SK-N-SH (cell line): Measurements from ENCODE around the gene ARL2BP. TPM values are rescaled to one million over a fixed set of nuclear protein-coding genes. Genes with fewer than 3 reads are reported as not detected.

ENCODE experiments used
- CTCF ChIA-PET: fragments of 300-600, 350-600 bp; formaldehyde crosslinking; extraction: SDS; loops from one replicate; lab custom pipeline; 2021; lab: Yijun Ruan, JAX
- POLR2A ChIA-PET: fragments of 350-600 bp; sonication (Branson Sonifier 250); formaldehyde crosslinking; extraction: SDS; loops from one replicate; lab custom pipeline; 2020; ENCODE audit warnings: antibody characterized with exemption, inconsistent platforms; lab: Yijun Ruan, JAX
- DNase-seq: peaks from one replicate; pipeline ENCODE4 v3.0.0; 2012
- H2AFZ ChIP-seq: fragments of 200-600 bp; sonication (generic); 2 replicates; pipeline ENCODE4 v1.8.1; 2016; ENCODE audit warnings: antibody characterized with exemption, mild to moderate bottlenecking, low read depth
- H3F3A ChIP-seq: fragments of 200-600 bp; sonication (generic); replicated peaks from 2 replicates; pipeline ENCODE3; 2016; ENCODE audit warnings: antibody characterized with exemption, mild to moderate bottlenecking; ENCODE audit not compliant: insufficient read depth
- H3K27ac ChIP-seq, 2 experiments: fragments of 200-500 bp in 1 of 2; fragments of 200-600 bp in 1 of 2; sonication (Bioruptor generic) in 1 of 2; sonication (generic), shearing (Covaris generic) in 1 of 2; 2 replicates each; pipeline versions ENCODE4 v1.5.1 to v1.6.1; 2014 to 2016; ENCODE audit warnings: low read depth in 2 of 2, inconsistent platforms in 1 of 2, low read length in 1 of 2, mild to moderate bottlenecking in 1 of 2, mixed read lengths in 1 of 2
- H3K27me3 ChIP-seq: fragments of 200-600 bp; sonication (generic), shearing (Covaris generic); 2 replicates; pipeline ENCODE4 v1.6.1; 2016; ENCODE audit warnings: mixed run types; ENCODE audit not compliant: insufficient read depth
- H3K36me3 ChIP-seq, 2 experiments: fragments of 200-500 bp in 1 of 2; fragments of 200-600 bp in 1 of 2; sonication (Bioruptor generic) in 1 of 2; sonication (generic) in 1 of 2; replicated peaks in 1 of 2; 2 replicates each; pipeline versions ENCODE3 to v1.5.1; 2014 to 2016; ENCODE audit warnings: low read length in 1 of 2, mild to moderate bottlenecking in 1 of 2; ENCODE audit not compliant: insufficient read depth in 2 of 2, control insufficient read depth in 1 of 2
- H3K4me1 ChIP-seq, 2 experiments: fragments of 200-500 bp in 1 of 2; fragments of 200-600 bp in 1 of 2; sonication (Bioruptor generic) in 1 of 2; sonication (generic), shearing (Covaris generic) in 1 of 2; 2 replicates each; pipeline versions ENCODE4 v1.5.1 to v1.6.1; 2014 to 2016; ENCODE audit warnings: low read depth in 1 of 2, low read length in 1 of 2, mixed run types in 1 of 2; ENCODE audit not compliant: insufficient read depth in 2 of 2, control insufficient read depth in 1 of 2
- H3K4me2 ChIP-seq: fragments of 200-600 bp; sonication (generic), shearing (Covaris generic); 2 replicates; pipeline ENCODE4 v1.6.1; 2017; ENCODE audit warnings: mixed run types
- H3K4me3 ChIP-seq, 2 experiments: fragments of 200-500 bp in 1 of 2; fragments of 200-600 bp in 1 of 2; sonication (Bioruptor generic) in 1 of 2; sonication (generic), shearing (Covaris generic) in 1 of 2; 2 replicates each; pipeline versions ENCODE4 v1.5.1 to v1.8.1; 2014 to 2016; ENCODE audit warnings: low read depth in 2 of 2, inconsistent platforms in 1 of 2, low read length in 1 of 2, mild to moderate bottlenecking in 1 of 2, mixed read lengths in 1 of 2, moderate library complexity in 1 of 2
- H3K79me2 ChIP-seq: fragments of 200-600 bp; sonication (generic); 2 replicates; pipeline ENCODE4 v1.8.1; 2017; ENCODE audit warnings: mild to moderate bottlenecking; ENCODE audit not compliant: insufficient read depth
- H3K9ac ChIP-seq: fragments of 200-600 bp; sonication (generic); 2 replicates; pipeline ENCODE4 v1.6.1; 2017; ENCODE audit warnings: mixed run types
- H3K9me2 ChIP-seq: fragments of 200-600 bp; sonication (generic); 2 replicates; pipeline ENCODE4 v1.6.1; 2017; ENCODE audit warnings: mixed run types
- H3K9me3 ChIP-seq: fragments of 200-600 bp; sonication (generic); 2 replicates; pipeline ENCODE4 v1.6.1; 2017; ENCODE audit warnings: mixed run types, mild to moderate bottlenecking, moderate library complexity
- H4K20me1 ChIP-seq: fragments of 200-600 bp; sonication (generic); 2 replicates; pipeline ENCODE4 v1.6.1; 2017; ENCODE audit warnings: mild to moderate bottlenecking, mixed run types; ENCODE audit not compliant: insufficient read depth
- CHD2 ChIP-seq: fragments of 150-350 bp; IDR thresholded peaks from 2 replicates; pipeline ENCODE4 v1.6.1; 2018; ENCODE audit warnings: low read length; ENCODE audit not compliant: partially characterized antibody
- ELF1 ChIP-seq: IDR thresholded peaks from 2 replicates; pipeline ENCODE4 v1.4.0; 2012
- EP300 ChIP-seq, 2 experiments: IDR thresholded peaks; 2 replicates each; pipeline versions ENCODE4 v1.4.0 to v1.6.1; 2012; ENCODE audit warnings: borderline replicate concordance in 1 of 2, low read depth in 1 of 2, low read length in 1 of 2
- FOSL2 ChIP-seq: IDR thresholded peaks from 2 replicates; pipeline ENCODE4 v1.4.0; 2012; ENCODE audit warnings: low read depth, mild to moderate bottlenecking, moderate library complexity, borderline replicate concordance
- FOXM1 ChIP-seq: IDR thresholded peaks from 2 replicates; pipeline ENCODE4 v1.4.0; 2012; ENCODE audit warnings: low read depth, mild to moderate bottlenecking
- GATA2 ChIP-seq: sonication (generic); formaldehyde crosslinking; IDR thresholded peaks from 2 replicates; pipeline ENCODE4 v1.5.0; 2020; ENCODE audit warnings: mild to moderate bottlenecking, missing genetic modification reagents
- JUND ChIP-seq: IDR thresholded peaks from 2 replicates; pipeline ENCODE4 v1.4.0; 2012
- RCOR1 ChIP-seq: fragments of 150-350 bp; IDR thresholded peaks from 2 replicates; pipeline ENCODE4 v1.6.1; 2017; ENCODE audit warnings: antibody characterized with exemption, low read length
- SIN3A ChIP-seq: IDR thresholded peaks from 2 replicates; pipeline ENCODE4 v1.6.1; 2012; ENCODE audit warnings: low read depth, mild to moderate bottlenecking, low read length, moderate library complexity, borderline replicate concordance
- SMC3 ChIP-seq: IDR thresholded peaks from 2 replicates; pipeline ENCODE4 v1.6.1; 2012; ENCODE audit warnings: low read depth, low read length, improper control_type of control experiment
- YY1 ChIP-seq: IDR thresholded peaks from 2 replicates; pipeline ENCODE4 v1.4.0; 2012; ENCODE audit warnings: low read depth, mild to moderate bottlenecking
- WGBS: methylation state at CpG from one replicate; pipeline ENCODE4 v1.1.6; 2017; ENCODE audit warnings: low lambda C conversion rate; 5-methylcytosine and 5-hydroxymethylcytosine counted together
- polyA plus RNA-seq, 3 experiments: library from polyadenylated mRNA; depleted of rRNA; stranded (reverse); fragments of >200 nt; gene quantifications; 2 replicates each; pipeline ENCODE4 v1.2.3, GENCODE V29; 2012
- TF ChIP-seq, protein P1 (sequence below): fragments of 150-350 bp; IDR thresholded peaks from 2 replicates; pipeline ENCODE4 v1.6.1; 2016; ENCODE audit warnings: mild to moderate bottlenecking, low read depth, low read length
- TF ChIP-seq, protein P2 (sequence below): IDR thresholded peaks from 2 replicates; pipeline ENCODE4 v1.6.1; 2012; ENCODE audit warnings: mild to moderate bottlenecking, low read depth, low read length, moderate library complexity
- TF ChIP-seq, protein P3 (sequence below): IDR thresholded peaks from 2 replicates; pipeline ENCODE4 v1.4.0; 2012; ENCODE audit warnings: low read depth
- TF ChIP-seq, protein P4 (sequence below): IDR thresholded peaks from 2 replicates; pipeline ENCODE4 v1.4.0; 2012; ENCODE audit warnings: low read depth, borderline replicate concordance
- TF ChIP-seq, protein P5 (sequence below): fragments of 200-600 bp; sonication (generic); IDR thresholded peaks from 2 replicates; pipeline ENCODE4 v1.6.1; 2017; ENCODE audit warnings: antibody characterized with exemption, mild to moderate bottlenecking, moderate library complexity

Gene ARL2BP
- polyA plus RNA-seq, 1 of the 3 experiments (the other 2 are of a cell fraction) = 61.8 TPM

DNA sequence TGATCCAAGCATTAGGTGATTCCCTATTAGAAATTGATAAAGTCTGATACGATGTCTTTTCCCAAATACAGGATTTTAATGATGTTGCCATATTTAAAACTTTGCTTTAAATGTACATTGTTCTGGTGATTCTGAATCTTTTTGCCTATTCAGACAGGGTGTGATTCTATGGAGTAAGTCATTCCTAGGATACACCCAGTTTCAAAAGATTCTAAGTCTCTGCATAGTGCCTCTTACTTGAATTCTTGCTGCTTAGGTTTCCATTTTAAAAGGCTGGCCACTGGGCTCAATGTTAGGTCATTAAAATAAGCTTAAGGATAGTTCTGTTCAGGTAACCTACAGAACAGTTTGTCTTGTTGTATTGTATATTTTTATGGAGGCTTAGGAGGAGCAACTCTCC is 22.0 kb upstream of the ARL2BP start:
- 100% methylated on average over 1 of the region's 1 CpG for WGBS
- CTCF ChIA-PET = interaction anchor here (1.4 kb wide), 1 partner anchor 10 kb away, joined by 6 read pairs; no protein-coding TSS in a partner anchor
- H3K36me3 ChIP-seq = peaks cover 57 to 78% of the 10 kb centered on the region in 2 experiments

DNA sequence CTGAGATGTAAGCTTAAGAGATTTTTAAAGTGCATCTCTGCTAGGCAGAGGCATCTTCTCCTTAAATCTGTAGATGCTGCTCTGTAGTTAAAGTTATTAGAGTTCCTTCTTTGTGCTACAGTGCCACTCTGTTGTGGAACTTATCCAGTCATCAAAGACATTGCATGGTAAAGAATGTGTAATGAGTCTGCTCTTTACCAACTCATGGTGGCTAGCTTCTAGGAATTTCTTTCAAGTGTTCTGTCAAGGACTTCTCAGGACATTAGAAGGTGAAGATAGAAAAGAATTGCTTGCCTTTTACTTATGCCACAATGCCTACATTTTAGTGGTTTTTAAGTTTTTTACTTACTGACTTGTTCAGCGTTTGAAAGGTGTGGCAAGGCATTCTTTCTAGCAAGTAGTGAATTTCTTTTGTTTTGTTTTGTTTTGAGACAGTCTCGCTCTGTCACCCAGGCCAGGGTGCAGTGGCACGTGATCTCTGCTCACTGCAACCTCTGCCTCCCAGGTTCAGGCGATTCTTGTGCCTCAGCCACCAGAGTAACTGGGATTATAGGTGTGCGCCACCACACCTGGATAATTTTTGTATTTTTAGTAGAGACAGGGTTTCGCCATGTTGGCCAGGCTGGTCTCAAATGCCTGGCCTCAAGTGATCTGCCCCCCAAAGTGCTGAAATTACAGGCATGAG is 20.3 kb upstream of the ARL2BP start:
- H3K4me2 ChIP-seq = no peak overlapping the region
- H3K4me3 ChIP-seq = no peak overlapping the region
- H3K36me3 ChIP-seq = peaks cover 54 to 74% of the 10 kb centered on the region in 2 experiments
- no peaks in the 10 kb centered on the region for H3K9me3 ChIP-seq
- 0 out of 2 replicates have a peak, but pooled peaks cover 3% of the 10 kb centered on the region for H3K79me2 ChIP-seq
- H3F3A ChIP-seq = peaks cover 18% of the 10 kb centered on the region
- no peak for TF ChIP-seq GATA2 (CRISPR knock-in tag)
- no peak for TF ChIP-seq RCOR1
- TF ChIP-seq CHD2 = no peak
- TF ChIP-seq, protein P1, sequence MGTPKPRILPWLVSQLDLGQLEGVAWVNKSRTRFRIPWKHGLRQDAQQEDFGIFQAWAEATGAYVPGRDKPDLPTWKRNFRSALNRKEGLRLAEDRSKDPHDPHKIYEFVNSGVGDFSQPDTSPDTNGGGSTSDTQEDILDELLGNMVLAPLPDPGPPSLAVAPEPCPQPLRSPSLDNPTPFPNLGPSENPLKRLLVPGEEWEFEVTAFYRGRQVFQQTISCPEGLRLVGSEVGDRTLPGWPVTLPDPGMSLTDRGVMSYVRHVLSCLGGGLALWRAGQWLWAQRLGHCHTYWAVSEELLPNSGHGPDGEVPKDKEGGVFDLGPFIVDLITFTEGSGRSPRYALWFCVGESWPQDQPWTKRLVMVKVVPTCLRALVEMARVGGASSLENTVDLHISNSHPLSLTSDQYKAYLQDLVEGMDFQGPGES = no peak
- TF ChIP-seq SIN3A = no peak
- TF ChIP-seq, protein P2, sequence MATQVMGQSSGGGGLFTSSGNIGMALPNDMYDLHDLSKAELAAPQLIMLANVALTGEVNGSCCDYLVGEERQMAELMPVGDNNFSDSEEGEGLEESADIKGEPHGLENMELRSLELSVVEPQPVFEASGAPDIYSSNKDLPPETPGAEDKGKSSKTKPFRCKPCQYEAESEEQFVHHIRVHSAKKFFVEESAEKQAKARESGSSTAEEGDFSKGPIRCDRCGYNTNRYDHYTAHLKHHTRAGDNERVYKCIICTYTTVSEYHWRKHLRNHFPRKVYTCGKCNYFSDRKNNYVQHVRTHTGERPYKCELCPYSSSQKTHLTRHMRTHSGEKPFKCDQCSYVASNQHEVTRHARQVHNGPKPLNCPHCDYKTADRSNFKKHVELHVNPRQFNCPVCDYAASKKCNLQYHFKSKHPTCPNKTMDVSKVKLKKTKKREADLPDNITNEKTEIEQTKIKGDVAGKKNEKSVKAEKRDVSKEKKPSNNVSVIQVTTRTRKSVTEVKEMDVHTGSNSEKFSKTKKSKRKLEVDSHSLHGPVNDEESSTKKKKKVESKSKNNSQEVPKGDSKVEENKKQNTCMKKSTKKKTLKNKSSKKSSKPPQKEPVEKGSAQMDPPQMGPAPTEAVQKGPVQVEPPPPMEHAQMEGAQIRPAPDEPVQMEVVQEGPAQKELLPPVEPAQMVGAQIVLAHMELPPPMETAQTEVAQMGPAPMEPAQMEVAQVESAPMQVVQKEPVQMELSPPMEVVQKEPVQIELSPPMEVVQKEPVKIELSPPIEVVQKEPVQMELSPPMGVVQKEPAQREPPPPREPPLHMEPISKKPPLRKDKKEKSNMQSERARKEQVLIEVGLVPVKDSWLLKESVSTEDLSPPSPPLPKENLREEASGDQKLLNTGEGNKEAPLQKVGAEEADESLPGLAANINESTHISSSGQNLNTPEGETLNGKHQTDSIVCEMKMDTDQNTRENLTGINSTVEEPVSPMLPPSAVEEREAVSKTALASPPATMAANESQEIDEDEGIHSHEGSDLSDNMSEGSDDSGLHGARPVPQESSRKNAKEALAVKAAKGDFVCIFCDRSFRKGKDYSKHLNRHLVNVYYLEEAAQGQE = no peak
- no peak for TF ChIP-seq YY1
- no peak for TF ChIP-seq FOSL2
- TF ChIP-seq FOXM1 = no peak
- TF ChIP-seq JUND = no peak
- TF ChIP-seq, protein P3, sequence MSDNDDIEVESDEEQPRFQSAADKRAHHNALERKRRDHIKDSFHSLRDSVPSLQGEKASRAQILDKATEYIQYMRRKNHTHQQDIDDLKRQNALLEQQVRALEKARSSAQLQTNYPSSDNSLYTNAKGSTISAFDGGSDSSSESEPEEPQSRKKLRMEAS = no peak
- TF ChIP-seq EP300 (IDR thresholded peaks at IDR 0.05; ENCODE audit: borderline replicate concordance in 1 of 2, low read depth in 1 of 2, low read length in 1 of 2) = no peak
- TF ChIP-seq SMC3 = no peak
- no peak for TF ChIP-seq ELF1
- TF ChIP-seq, protein P4, sequence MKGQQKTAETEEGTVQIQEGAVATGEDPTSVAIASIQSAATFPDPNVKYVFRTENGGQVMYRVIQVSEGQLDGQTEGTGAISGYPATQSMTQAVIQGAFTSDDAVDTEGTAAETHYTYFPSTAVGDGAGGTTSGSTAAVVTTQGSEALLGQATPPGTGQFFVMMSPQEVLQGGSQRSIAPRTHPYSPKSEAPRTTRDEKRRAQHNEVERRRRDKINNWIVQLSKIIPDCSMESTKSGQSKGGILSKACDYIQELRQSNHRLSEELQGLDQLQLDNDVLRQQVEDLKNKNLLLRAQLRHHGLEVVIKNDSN = no peak
- no peak overlapping the region for H3K9ac ChIP-seq
- 95% methylated on average over 6 of the region's 6 CpGs for whole genome bisulfite sequencing
- H3K9me2 ChIP-seq = no peaks in the 10 kb centered on the region
- ChIA-PET CTCF (interaction anchor here (0.7 to 1.4 kb wide), 2 partner anchors 30 to 131 kb away, joined by 3 read pairs; no protein-coding TSS in a partner anchor), POLR2A (no interaction called here)
- peaks cover 8 to 21% of the 10 kb centered on the region in 2 experiments; a peak in 3 of 4 replicates for H3K4me1 ChIP-seq
- no peak for DNase-seq
- no peaks in the 10 kb centered on the region for H4K20me1 ChIP-seq
- H3K27me3 ChIP-seq = no peaks in the 10 kb centered on the region
- H2AFZ ChIP-seq = no peak overlapping the region
- H3K27ac ChIP-seq = no peak overlapping the region

More for the DNA sequence above, 22.0 kb upstream of the ARL2BP start:
- Histone ChIP-seq H3F3A (peaks cover 18% of the 10 kb centered on the region), H3K9me2 (no peaks in the 10 kb centered on the region), H3K27ac (no peak overlapping the region), H3K4me3 (no peak overlapping the region), H2AFZ (no peak overlapping the region), H4K20me1 (no peaks in the 10 kb centered on the region), H3K27me3 (no peaks in the 10 kb centered on the region), H3K9ac (no peak overlapping the region), H3K4me2 (no peak overlapping the region), H3K9me3 (no peaks in the 10 kb centered on the region), H3K4me1 (peaks cover 8 to 17% of the 10 kb centered on the region in 2 experiments; a peak in 3 of 4 replicates), H3K79me2 (0 out of 2 replicates have a peak, but pooled peaks cover 3% of the 10 kb centered on the region)
- POLR2A ChIA-PET = no interaction called here
- DNase-seq = no peak
- TF ChIP-seq, protein P5, sequence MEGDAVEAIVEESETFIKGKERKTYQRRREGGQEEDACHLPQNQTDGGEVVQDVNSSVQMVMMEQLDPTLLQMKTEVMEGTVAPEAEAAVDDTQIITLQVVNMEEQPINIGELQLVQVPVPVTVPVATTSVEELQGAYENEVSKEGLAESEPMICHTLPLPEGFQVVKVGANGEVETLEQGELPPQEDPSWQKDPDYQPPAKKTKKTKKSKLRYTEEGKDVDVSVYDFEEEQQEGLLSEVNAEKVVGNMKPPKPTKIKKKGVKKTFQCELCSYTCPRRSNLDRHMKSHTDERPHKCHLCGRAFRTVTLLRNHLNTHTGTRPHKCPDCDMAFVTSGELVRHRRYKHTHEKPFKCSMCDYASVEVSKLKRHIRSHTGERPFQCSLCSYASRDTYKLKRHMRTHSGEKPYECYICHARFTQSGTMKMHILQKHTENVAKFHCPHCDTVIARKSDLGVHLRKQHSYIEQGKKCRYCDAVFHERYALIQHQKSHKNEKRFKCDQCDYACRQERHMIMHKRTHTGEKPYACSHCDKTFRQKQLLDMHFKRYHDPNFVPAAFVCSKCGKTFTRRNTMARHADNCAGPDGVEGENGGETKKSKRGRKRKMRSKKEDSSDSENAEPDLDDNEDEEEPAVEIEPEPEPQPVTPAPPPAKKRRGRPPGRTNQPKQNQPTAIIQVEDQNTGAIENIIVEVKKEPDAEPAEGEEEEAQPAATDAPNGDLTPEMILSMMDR = no peak
- no peak for TF ChIP-seq JUND
